Measurements from ENCODE around the gene TGM5.
"Not testable (repeated sequence)": the region's sequence is repeated elsewhere in the genome, so short reads cannot be mapped to it uniquely, and the experiment has no call there.

Gene TGM5

DNA sequence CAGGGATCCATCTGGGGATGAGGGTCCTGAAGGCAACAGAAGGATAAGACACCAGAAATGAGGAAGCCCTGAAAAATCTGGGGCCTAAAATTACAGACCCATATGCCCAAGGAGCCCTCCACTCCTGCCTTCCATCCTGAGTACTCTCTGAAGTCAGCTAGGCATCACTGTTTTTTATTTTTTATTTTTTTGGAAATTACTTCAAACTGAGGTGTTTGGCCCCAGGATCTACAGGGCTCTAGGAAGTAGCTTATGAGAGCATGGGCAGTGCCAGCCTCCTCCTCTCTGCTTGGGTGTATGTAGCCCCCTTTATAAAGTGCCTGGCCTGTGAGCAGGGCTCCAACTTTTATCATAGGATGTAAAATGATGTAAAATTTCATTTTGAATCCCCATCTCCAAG is 53.8 kb downstream of the TGM5 start:
- DNase-seq, result no peak

DNA sequence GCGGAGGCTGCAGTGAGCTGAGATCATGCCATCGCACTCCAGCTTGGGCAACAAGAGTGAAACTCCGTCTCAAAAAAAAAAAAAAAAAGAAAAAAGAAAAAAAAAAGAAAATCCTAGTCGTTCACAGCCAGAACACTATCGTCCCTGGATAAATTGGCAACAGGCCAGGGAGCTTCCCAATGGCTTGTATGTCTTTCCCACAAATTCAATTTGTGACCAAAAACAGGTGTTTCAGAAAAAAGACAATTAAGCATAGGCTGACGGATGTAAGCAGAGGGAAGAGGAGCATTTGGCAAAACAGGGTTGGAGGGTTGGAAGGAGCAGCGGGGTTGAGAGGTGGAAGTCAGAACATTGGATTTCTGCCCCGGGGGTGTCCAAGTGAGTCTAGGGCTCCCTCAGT is 54.4 kb downstream of the TGM5 start:
- no peak for DNase-seq

DNA sequence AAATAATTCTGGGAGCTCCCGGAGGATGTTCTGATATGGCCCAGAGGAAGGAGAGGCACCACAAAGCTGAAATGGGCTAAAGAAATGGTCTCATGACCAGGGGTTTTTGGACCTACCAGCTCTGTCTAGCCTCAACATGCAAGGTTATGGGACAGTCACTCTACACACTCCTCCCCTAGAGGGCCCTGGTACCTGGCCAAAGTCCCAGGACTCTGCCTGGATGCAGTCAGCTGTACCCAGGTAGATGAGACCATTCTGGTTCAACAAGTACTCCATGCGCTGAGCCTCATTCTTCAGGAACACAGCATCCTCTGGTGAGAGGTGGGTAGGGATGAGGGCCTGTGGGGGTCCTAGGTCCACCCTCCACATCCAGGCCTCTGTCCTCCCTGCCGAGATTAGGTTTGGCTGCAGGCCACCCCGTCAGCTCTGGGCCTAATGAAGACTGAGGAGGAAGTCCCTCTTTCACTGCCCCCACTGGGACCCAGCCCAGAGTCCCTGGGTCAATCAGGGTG is 55.4 kb downstream of the TGM5 start:
- DNase-seq, result no peak

DNA sequence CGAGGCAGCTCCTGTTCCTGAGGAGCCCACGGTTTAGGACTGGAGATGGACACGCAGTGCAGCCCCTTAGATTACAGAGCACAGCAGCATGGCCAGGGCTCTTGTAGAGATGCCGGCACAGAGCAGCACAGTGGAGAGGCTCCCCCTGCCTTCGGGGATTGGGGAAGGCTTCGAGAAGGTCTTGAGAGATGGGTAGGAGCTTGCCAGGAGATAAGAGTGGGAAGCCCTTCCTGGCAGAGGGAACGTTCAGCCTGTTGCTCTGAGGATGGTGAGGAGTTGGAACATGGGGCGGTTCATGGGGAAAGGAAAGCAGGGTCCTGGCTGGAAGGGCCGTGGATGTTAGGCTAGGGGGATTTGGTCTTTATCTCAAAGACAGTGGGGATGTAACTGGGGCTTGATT is 55.9 kb downstream of the TGM5 start:
- DNase-seq, result no peak

DNA sequence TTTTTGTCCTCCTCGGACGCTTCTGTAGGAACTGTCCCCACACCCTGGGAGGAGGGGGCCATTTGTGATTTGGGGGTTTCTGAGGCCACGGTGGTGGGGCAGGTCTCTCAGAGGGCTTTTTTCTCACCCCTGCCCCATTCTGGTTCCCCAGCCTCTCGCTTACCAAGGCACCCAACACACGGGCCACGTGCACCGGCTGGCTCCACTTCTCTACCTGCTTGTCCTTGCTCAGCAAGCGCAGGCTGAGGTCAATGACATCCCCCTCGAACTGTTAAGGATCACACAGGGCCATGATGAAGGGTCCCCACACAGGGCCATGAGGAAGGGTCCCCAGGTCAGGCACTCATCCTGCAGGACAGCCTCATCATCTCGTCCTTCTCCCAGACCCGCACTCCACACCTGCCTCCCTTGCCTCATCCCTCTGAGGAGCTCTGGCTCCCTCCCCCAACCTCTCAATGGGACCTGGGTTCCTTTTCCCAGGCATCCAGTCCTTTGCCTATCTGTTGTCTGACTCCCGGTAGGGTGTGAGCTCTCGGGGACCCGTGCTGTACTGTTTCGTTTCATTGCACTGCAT is 56.5 kb downstream of the TGM5 start:
- DNase-seq, result no peak

DNA sequence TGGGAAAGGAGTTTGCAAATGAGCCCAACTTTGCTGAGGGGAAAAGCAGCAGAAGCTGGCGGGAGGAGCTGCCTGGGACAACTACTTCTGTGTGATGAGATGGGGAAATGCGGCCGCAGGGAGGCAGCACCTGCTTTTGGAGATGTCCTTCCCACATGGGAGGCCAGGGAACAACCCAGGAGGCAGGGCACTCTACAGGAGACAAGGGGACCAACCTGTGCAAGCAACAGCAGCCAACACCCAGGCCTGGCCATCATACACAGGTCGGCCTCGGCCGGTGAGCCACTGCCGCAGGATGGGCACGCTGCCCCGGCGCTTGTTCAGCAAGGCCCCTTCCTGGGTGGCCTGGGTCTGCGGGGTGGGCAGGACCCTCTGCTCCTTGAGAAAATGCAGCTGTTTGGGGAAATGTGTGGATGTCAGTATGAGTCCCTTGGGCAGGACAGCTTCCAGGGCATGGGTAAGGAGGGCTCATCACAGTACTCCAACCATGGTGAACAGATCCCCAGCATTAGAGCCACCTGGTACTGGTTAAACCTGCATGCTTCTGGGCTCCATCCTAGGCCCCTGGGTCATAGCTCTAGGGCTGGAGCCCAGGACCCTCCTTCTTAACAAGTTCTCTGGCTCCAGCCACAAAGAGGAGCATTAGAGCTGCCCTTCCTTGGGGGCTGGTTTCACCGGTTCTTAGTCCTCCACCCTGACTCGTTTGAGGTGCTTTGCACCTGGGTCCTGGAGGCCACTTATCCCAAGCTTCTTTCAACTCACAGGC is 57.5 kb downstream of the TGM5 start:
- no peak for DNase-seq

DNA sequence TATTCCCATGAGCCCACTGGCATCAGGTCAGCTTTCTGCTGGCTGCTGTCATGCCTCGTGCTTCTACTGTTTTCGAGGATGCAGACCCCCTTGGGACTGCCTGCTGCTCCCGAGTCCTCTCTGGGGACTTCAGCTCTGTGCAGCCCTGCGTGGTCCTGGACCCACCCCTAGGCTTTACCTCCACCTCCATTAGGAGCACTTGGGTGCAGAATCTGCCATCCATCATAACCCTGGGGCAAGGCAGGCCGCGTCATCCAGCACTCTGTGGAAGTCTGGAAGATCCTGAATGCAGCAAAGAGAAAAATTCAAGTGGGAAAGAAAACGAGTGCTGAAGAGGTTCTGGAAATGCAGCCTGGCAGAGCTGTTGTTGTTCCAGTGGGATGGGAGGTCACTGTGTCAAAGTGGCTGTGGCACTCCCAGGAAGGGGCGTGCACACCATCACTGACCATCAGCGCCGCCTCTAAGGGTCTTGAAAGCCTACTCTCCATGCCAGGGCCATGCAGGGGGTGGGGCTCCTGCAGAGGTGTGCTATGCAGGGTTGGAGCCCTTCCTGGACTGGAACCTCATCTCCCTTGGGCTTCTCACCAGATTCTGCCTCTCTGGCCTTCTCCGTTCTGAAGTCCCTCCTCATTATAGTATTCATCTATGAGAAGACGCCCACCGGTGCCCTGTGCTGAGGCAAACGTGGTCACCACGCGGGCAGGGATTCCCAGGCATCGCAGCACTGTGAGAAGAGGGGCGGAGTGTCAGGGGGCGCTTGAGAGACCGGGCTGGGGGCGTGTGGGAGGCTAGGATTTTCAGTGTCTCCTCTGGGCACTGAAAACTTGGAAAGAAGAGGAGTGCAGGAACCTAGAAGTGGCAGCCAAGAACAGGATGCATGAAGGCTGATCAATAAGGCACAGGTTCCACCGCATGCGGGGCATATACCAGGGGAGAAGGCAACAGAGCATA is 58.4 kb downstream of the TGM5 start:
- no peak for DNase-seq

DNA sequence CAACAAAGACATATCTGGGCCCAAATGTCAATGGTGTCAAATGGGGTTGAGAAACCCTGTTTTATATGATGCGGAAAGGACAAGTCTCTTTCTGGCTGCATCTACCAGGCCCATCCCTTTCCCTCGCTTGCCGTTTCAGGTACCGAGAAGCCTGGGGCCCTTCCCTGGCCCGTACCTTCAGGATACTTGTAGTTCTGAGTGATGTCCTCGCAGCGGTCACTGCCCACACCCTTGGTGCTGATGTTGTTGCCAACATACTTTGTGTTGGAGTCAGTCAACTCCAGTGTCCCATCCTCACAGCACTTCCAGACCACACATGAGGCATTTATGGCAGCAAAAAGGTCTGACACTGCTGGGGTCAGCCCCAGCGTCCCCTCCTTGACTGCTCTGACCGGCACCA is 59.7 kb downstream of the TGM5 start:
- no peak for DNase-seq

DNA sequence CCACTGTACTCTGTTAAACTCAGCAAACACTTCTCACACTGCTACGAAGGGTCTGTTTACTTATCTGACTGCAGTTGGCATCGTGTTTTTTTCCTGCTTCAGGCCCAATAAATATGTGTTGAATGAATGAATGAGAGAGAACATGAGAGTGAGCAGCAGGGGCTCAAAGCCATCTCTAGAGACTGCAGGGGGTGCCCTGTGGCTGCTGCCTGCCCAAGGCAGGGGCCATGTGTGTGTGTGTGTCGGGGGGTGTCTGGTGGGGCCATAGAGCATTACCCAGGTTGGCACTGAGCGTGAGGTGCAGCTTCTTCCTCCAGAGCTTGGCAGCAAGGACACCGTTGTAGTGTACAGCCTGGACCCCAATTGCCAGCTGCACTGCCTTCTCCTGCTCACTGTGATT is 60.7 kb downstream of the TGM5 start:
- DNase-seq, result no peak

DNA sequence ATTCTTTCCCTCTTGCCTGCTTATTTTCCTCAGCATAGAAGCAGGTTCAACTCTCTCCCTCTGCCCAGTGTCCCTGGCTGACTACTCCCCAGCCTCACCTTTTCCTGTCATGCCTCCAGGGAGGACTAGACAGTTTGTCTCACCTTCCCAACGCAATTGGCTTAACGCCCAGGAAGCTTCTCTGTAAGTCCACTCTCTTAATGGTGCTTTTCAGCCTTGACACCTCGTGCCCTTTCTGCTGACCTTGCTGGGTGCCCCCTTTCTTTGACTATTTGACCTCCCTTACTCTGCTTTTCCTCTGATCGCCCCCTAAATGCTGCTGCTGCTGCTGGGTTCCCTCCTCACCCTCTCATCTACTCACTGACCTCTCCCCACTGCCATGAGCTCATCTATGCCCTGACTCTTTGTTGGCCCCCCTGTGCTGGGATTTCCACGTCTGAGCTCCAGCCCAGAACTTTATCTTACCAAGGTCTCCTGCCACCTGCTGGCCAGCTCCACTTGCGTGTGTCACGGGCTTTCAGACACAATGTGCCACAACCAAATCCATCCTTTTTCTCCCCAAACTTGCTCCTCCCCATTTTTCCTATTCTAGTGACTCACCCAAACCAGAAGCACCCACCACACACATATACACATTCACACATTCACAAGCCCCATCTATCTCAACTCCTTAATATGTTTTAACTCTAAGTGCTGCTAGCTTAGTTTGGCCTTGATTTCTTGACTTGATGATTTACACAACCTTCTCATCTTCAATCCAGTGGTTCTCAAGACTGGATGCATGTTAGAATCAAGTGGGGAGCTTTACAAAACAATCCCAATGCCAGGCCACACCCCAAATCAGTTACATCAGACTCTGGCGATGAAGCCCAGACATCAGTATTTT is 62.5 kb downstream of the TGM5 start:
- DNase-seq, result no peak

DNA sequence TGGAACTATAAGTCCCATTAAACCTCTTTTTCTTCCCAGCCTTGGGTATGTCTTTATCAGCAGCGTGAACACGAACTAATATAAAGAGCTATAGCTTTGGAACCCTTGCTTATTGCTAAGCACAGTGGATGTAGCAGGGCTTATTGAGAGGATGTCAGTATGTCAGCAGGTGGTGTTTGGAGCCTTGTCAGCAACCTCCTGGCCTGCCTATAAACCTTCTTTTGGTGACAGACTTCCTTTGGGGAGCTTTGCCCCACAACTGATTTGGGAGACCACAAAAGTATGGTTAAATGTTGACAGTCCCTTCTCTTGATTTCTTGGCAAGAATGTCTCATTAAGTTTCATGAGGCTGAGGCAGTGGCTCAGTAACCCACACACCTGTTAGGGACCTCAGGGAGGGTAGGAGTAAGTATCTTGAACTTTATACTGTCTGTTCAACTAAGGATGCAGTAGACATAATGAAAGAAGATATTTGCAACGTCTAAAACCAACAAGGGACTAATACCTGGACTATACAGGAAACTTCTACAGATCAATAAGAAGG is 66.7 kb downstream of the TGM5 start:
- no peak for DNase-seq

DNA sequence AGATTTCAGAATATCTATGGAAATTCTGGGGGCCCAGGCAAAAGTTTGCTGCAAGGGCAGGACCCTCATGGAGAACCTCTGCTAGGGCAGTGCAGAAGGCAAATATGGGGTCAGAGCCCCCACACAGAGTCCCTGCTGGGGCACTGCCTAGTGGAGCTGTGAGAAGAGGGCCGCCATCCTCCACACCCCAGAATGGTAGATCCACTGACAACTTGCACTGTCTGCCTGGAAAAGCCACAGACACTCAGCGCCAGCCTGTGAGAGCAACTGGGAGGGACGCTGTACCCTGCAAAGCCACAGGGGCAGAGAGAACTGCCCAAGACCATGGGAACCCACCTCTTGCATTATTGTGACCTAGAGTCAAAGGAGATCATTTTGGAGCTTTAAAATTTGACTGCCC is 67.7 kb downstream of the TGM5 start:
- DNase-seq, result no peak

DNA sequence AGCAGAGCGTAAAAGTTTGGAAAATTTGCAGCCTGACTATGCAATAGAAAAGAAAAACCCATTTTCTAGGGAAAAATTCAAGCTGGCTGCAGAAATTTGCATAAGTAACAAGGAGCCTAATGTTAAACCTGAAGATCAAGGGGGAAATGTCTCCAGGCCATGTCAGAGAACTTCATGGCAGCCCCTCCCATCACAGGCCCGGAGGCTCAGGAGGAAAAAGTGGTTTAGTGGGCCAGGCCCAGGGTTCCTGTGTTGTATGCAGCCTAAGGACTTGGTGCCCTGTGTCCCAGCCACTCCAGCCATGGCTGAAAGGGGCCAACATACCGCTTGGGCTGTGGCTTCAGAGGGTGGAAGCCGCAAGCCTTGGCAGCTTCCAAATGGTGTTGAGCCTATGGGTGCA is 68.2 kb downstream of the TGM5 start:
- DNase-seq, result not testable (repeated sequence)

DNA sequence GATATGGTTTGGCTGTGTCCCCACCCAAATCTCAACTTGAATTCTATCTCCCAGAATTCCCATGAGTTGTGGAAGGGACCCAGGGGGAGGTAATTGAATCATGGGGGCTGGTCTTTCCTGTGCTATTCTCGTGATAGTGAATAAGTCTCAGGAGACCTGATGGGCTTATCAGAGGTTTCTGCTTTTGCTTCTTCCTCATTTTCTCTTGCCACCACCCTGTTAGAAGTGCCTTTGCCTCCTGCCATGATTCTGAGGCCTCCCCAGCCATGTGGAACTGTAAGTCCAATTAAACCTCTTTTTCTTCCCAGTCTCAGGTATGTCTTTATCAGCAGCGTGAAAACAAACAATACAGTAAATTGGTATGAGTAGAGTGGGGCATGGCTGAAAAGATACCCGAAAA is 69.0 kb downstream of the TGM5 start:
- not testable (repeated sequence) for DNase-seq

DNA sequence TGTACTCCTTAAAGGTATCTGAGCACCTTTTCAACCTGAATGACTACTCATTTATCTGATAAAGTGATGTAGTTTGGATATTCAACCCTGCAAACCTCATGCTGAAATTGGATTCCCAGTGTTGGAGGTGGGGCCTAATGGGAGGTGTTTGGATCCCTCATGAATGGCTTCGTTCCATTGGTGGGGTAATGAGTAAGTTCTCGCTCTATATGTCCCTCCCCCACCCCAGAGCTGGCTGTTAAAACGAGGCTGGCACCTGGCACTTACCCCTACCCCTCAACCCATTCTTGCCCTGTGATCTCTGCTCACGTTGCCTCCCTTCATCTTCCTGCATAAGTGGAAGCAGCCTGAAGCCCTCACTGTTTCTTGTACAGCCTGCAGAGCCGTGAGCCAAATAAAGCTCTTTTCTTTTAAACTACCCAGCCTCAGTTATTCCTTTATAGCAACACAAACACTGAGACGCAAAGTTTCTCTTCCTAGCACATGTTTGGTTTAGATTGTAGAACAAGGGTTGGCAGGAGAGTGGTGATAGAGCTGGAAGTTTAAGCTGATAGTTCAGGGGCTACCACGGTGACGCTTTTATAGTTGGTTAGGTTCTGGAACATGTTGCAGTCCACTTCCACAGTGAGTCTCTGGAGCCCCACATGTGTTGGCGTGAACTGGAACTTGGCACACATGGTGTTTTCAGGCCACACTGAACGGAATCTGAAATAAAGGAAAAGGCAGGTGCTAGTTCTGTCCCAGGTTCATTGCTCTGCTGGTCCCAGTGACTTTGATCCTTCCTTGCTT is 69.8 kb downstream of the TGM5 start:
- DNase-seq, result no peak

DNA sequence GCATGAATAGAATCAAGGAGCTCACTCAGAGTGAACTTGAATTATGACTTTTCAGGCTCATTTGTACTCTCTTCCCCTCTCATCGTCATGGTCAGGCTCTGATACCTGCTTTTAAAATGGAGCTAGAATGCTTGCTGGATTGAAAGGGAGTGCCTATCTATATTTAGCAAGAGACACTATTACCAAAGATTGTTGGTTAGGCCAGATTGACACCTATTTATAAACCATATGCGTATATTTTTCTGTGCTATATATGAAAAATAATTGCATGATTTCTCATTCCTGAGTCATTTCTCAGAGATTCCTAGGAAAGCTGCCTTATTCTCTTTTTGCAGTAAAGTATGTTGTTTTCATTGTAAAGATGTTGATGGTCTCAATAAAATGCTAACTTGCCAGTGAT is 71.9 kb downstream of the TGM5 start:
- DNase-seq, result no peak

DNA sequence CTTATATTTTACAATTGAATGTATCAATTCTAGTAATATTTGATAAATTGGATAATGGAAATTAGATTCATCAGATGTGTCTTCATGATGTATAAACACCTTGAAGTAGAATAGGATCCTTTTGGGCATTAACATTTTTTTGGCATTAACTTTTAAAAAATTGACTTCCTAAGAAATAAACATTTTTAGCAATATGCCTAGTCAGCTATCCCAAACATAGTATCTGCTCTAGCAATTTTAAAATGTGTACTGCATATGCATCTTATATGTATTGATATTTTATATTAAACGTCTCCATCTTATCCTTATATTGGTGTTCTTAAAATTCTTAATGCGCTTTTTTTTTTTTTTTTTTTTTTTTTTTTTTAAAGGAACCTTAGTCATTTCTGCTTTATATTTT is 73.0 kb downstream of the TGM5 start:
- no peak for DNase-seq

DNA sequence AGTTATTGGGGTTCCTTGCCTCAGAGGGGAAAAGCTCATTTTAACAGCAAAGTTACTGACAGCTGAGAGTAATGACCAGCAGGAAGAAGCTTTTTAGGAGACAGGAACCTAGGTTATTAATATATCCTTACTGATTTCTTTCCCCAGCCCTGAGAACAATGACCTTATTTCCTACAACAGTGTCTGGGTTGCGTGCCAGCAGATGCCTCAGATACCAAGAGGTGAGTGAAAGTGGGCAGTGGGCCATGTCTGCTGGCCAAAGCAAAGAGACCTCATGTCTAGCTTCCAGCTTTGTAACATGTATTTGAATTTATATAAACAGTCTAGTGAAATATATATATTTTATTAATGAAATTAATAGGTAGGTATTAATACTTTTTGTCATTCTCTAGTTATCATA is 76.5 kb downstream of the TGM5 start:
- no peak for DNase-seq

DNA sequence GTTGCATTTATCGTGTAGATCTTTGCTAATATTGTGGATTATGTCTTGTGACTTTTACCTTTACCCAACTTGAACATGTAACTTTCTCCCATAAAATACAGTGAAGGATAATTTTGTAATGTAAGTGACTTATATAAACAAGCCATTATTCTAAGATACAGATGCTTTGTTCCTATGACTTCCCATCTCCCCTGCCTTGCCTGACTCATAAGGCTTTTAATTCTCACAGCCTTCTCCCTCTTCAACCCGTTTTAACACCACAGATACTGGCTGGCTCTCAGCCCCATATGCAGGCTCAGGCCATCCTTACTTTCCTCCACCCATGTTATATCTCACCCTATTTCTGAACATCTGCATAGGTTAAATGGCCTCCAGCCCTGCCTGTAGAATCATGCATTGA is 77.4 kb downstream of the TGM5 start:
- no peak for DNase-seq

DNA sequence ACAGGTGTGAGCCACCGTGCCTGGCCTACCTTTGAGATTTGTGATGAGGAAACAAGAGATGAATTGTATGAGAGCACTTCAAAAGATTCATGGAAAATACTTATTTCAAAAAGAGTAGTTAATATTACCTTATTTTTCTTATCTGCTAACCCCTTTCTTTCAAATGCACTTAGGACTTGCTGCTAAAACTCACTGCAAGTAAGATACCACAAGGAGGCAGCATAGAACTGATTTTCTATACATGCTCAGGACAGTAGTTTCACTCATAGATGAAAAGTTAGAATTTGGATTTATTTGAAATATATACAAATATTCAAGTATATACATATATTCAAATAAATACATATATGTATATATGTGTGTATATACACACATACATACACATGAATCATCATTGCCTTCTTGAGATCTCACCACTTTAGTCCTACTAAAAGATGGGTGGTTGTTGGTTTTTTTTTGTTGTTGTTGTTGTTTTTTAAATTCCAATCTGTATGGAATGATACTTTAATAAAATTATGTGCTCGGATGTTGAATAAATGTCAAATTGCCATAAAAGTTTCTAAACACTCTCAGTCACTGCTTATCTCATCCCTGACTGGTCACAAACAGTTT is 79.1 kb downstream of the TGM5 start:
- no peak for DNase-seq

DNA sequence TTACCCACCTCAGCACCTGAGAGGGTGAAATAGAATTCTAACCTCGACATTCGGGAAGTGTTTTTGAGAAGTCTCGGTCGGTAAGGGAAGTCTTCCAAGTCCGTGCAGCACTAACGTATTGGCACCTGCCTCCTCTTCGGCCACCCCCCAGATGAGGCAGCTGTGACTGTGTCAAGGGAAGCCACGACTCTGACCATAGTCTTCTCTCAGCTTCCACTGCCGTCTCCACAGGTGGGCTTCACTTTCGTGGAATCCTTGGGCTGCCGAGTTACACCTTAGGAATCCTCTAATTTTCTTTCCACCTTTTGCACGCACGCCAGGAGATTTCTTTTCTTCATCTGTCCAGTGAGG is 80.8 kb downstream of the TGM5 start:
- DNase-seq, result no peak
